Inflammatory macrophage treated with lipopolysaccharide for 1 hour (primary cell): ENCODE measurements around the gene PLEKHH3.

Experiments
- DNase-seq, 2 donors: peaks; one replicate each; pipeline ENCODE4 v3.0.0-alpha.2; 2020 to 2022

PLEKHH3 gene

GRCh38 chr17:42676424-42677011 is at the start of gene PLEKHH3:
Gene PLEKHH3 (minus strand): TSS chr17:42676994. CDS start chr17:42676563, 431 bp downstream.
- DNase-seq: no peak

- DNase-seq: no peak
Measured at GRCh38 chr17:42725143-42725542, 48.3 kb upstream of the PLEKHH3 start.

GRCh38 chr17:42723636-42724035 is 46.8 kb upstream of the PLEKHH3 start:
- no peak for DNase-seq

- DNase-seq: peak; percentile 44 to 90
Measured at GRCh38 chr17:42720996-42721583, 44.3 kb upstream of the PLEKHH3 start.

GRCh38 chr17:42709561-42709960 is 32.8 kb upstream of the PLEKHH3 start:
- DNase-seq: no peak

GRCh38 chr17:42708588-42708987 is 31.8 kb upstream of the PLEKHH3 start:
- no peak for DNase-seq

- DNase-seq: no peak
Measured at GRCh38 chr17:42706732-42707131, 29.9 kb upstream of the PLEKHH3 start.

GRCh38 chr17:42704837-42705494 is 28.2 kb upstream of the PLEKHH3 start:
- no peak for DNase-seq

GRCh38 chr17:42704490-42704836 is 27.7 kb upstream of the PLEKHH3 start:
- no peak for DNase-seq

- no peak for DNase-seq
Measured at GRCh38 chr17:42702446-42702845, 25.7 kb upstream of the PLEKHH3 start.

- no peak for DNase-seq
Measured at GRCh38 chr17:42700586-42701289, 23.9 kb upstream of the PLEKHH3 start.

GRCh38 chr17:42699415-42699740 is 22.6 kb upstream of the PLEKHH3 start:
- DNase-seq: no peak

GRCh38 chr17:42698736-42699414 is 22.1 kb upstream of the PLEKHH3 start:
- no peak for DNase-seq

- DNase-seq: no peak
Measured at GRCh38 chr17:42697108-42697811, 20.5 kb upstream of the PLEKHH3 start.

- DNase-seq: no peak
Measured at GRCh38 chr17:42695500-42695899, 18.7 kb upstream of the PLEKHH3 start.

GRCh38 chr17:42694524-42694923 is 17.7 kb upstream of the PLEKHH3 start:
- no peak for DNase-seq

GRCh38 chr17:42692489-42692888 is 15.7 kb upstream of the PLEKHH3 start:
- DNase-seq: no peak

GRCh38 chr17:42691021-42691545 is 14.3 kb upstream of the PLEKHH3 start:
- no peak for DNase-seq

GRCh38 chr17:42690596-42690995 is 13.8 kb upstream of the PLEKHH3 start:
- no peak for DNase-seq

- no peak for DNase-seq
Measured at GRCh38 chr17:42687707-42688320, 11.0 kb upstream of the PLEKHH3 start.

GRCh38 chr17:42686520-42687128 is 9.8 kb upstream of the PLEKHH3 start:
- no peak for DNase-seq

GRCh38 chr17:42685831-42686230 is 9.0 kb upstream of the PLEKHH3 start:
- no peak for DNase-seq
